K562 (cell line): Measurements from ENCODE around the gene KRT16. TPM values are rescaled to one million over a fixed set of nuclear protein-coding genes. Genes with fewer than 3 reads are reported as not detected.

ENCODE experiments used
- ATAC-seq: fragments of 200-7000 bp; cut with Tn5 transposase; 3 replicates; pipeline ENCODE4 v1.9.1; 2020; ENCODE audit warnings: moderate library complexity
- BruUV-seq: library from RNA; stranded (reverse); fragments of 400-500 nt; replicated peaks from 2 replicates; lab custom pipeline; 2021; lab: Mats Ljungman, UMichigan
- CTCF ChIA-PET: fragments of 300-600 bp; formaldehyde crosslinking; extraction: SDS; loops from one replicate; lab custom pipeline; 2021; ENCODE audit warnings: low intra/inter-chr PET ratio; lab: Yijun Ruan, JAX
- POLR2A ChIA-PET: fragments of 300-600, 350-650 bp; sonication (Branson Sonifier 250); formaldehyde crosslinking; extraction: SDS; loops from one replicate; lab custom pipeline; 2021; ENCODE audit warnings: antibody characterized with exemption, inconsistent platforms; lab: Yijun Ruan, JAX
- DNase-seq, 4 experiments: peaks; one replicate each; pipeline versions ENCODE4 v3.0.0 to v3.0.0-alpha.2; 2011 to 2018; ENCODE audit warnings: low spot score in 3 of 4, mixed read lengths in 3 of 4; ENCODE audit errors: extremely low read depth in 1 of 4
- FAIRE-seq: peaks from 2 replicates; lab custom pipeline; 2011; peaks lifted over from hg19 to GRCh38; lab: Jason Lieb, UNC
- H2AFZ ChIP-seq: 2 replicates; pipeline ENCODE4 v1.6.0; 2011; ENCODE audit warnings: low read depth, low read length, control low read depth, inconsistent platforms
- H3K27ac ChIP-seq: fragments of 200-600 bp; 3 replicates; pipeline ENCODE4 v1.8.0; 2011; ENCODE audit warnings: low read depth, mild to moderate bottlenecking, control low read depth, inconsistent platforms, low read length, moderate library complexity, mixed read lengths; ENCODE audit errors: extremely low read depth
- H3K27me3 ChIP-seq, 2 experiments: fragments of 300-600 bp in 1 of 2; 2 replicates in 1 of 2; 3 replicates in 1 of 2; pipeline versions ENCODE4 v1.6.0 to v1.8.0; 2011; ENCODE audit warnings: inconsistent platforms in 2 of 2, low read length in 2 of 2, mild to moderate bottlenecking in 1 of 2, mixed read lengths in 1 of 2, moderate library complexity in 1 of 2; ENCODE audit not compliant: control insufficient read depth in 2 of 2, insufficient read depth in 2 of 2
- H3K36me3 ChIP-seq: fragments of 300-600 bp; 3 replicates; pipeline ENCODE4 v1.8.0; 2011; ENCODE audit warnings: mild to moderate bottlenecking, low read length, inconsistent platforms; ENCODE audit not compliant: control insufficient read depth, insufficient read depth
- H3K4me1 ChIP-seq, 2 experiments: fragments of 200-600 bp in 1 of 2; replicated peaks in 1 of 2; 2 replicates in 1 of 2; 3 replicates in 1 of 2; pipeline versions ENCODE4 v1.5.1 to v1.8.0; 2011; ENCODE audit warnings: inconsistent platforms in 2 of 2, low read length in 2 of 2, mild to moderate bottlenecking in 1 of 2, mixed read lengths in 1 of 2, moderate library complexity in 1 of 2; ENCODE audit not compliant: control insufficient read depth in 2 of 2, insufficient read depth in 2 of 2
- H3K4me2 ChIP-seq: 2 replicates; pipeline ENCODE4 v1.6.1; 2011; ENCODE audit warnings: low read length, control low read depth, inconsistent platforms, mixed read lengths; ENCODE audit not compliant: insufficient read depth
- H3K4me3 ChIP-seq: fragments of 200-600 bp; sonication (generic), shearing (Covaris generic); 2 replicates; pipeline ENCODE4 v1.5.1; 2016; ENCODE audit warnings: control low read depth, inconsistent platforms
- H3K79me2 ChIP-seq: fragments of 200-600 bp; 3 replicates; pipeline ENCODE4 v1.8.0; 2011; ENCODE audit warnings: low read length, inconsistent platforms; ENCODE audit not compliant: control insufficient read depth, insufficient read depth
- H3K9ac ChIP-seq, 2 experiments: 2 replicates each; pipeline versions ENCODE4 v1.6.0 to v1.6.1; 2011; ENCODE audit warnings: low read depth in 2 of 2, low read length in 2 of 2, control low read depth in 1 of 2, inconsistent platforms in 1 of 2, mild to moderate bottlenecking in 1 of 2, mixed read lengths in 1 of 2; ENCODE audit not compliant: insufficient read depth in 1 of 2
- H3K9me1 ChIP-seq: one replicate; pipeline ENCODE4 v1.6.0; 2011; ENCODE audit warnings: inconsistent platforms, mild to moderate bottlenecking, low read length, moderate library complexity; ENCODE audit not compliant: control insufficient read depth, insufficient read depth
- H3K9me3 ChIP-seq: replicated peaks from 2 replicates; pipeline ENCODE4 v1.5.1; 2011; ENCODE audit warnings: low read depth, low read length, inconsistent platforms; ENCODE audit not compliant: control insufficient read depth, insufficient read depth
- H4K20me1 ChIP-seq: replicated peaks from 2 replicates; pipeline ENCODE4 v1.6.1; 2011; ENCODE audit warnings: low read length, inconsistent platforms, mixed read lengths; ENCODE audit not compliant: control insufficient read depth, insufficient read depth
- CBFA2T2 ChIP-seq: fragments of 450-650 bp; conservative IDR thresholded peaks from 2 replicates; pipeline ENCODE4 v1.6.1; 2017; ENCODE audit warnings: mild to moderate bottlenecking
- EGR1 ChIP-seq: fragments of 450-650 bp; conservative IDR thresholded peaks from 2 replicates; pipeline ENCODE4 v1.6.1; 2017; ENCODE audit warnings: mild to moderate bottlenecking
- HBP1 ChIP-seq: fragments of 450-650 bp; formaldehyde crosslinking; IDR thresholded peaks from 2 replicates; pipeline ENCODE4 v1.4.0; 2022; ENCODE audit warnings: missing genetic modification characterization
- KAT8 ChIP-seq: fragments of 450-650 bp; IDR thresholded peaks from 2 replicates; pipeline ENCODE4 v1.6.1; 2016; ENCODE audit warnings: low read depth, mild to moderate bottlenecking
- KHSRP ChIP-seq: fragments of 450-650 bp; IDR thresholded peaks from 2 replicates; pipeline ENCODE4 v1.6.1; 2017
- NFE2L1 ChIP-seq: fragments of 450-650 bp; IDR thresholded peaks from 2 replicates; pipeline ENCODE4 v1.6.1; 2016; ENCODE audit warnings: missing genetic modification characterization, low read depth, mild to moderate bottlenecking, missing compliant biosample characterization, moderate library complexity, borderline replicate concordance
- PHF20 ChIP-seq: fragments of 450-650 bp; IDR thresholded peaks from 2 replicates; pipeline ENCODE4 v1.6.1; 2018; ENCODE audit not compliant: partially characterized antibody
- SRSF9 ChIP-seq: fragments of 200-400 bp; formaldehyde crosslinking; IDR thresholded peaks from 2 replicates; pipeline ENCODE4 v1.6.1; 2017; ENCODE audit warnings: low read depth, low read length, borderline replicate concordance
- WGBS: fragments of 100-300 bp; shearing (Covaris generic); methylation state at CpG from one replicate; pipeline ENCODE4 v1.1.6; 2016; ENCODE audit warnings: low coverage, mixed read lengths; ENCODE audit not compliant: insufficient coverage; ENCODE audit errors: missing lambda C conversion rate; 5-methylcytosine and 5-hydroxymethylcytosine counted together
- in situ Hi-C: fragments of 300-500 bp; cut with MboI; formaldehyde crosslinking; loops from 4 replicates; pipeline ENCODE4 v1.15.0; 2018; ENCODE audit warnings: inconsistent platforms, mixed read lengths
- intact Hi-C: fragments of 100-400 bp; cut with micrococcal nuclease; formaldehyde crosslinking; loops from 2 replicates; pipeline ENCODE4 v1.14.2; 2022
- polyA plus RNA-seq, 8 experiments: library from polyadenylated mRNA; depleted of rRNA in 4 of 8; stranded (reverse) in 5 of 8; unstranded in 3 of 8; fragments of >200 nt; fragmentation: Nextera tagmentation in 2 of 8; fragmentation: Illumina TruSeq in 1 of 8; extraction: Ambion mirVana in 2 of 8; extraction: Trizol in 1 of 8; gene quantifications; 2 replicates each; pipeline versions ENCODE4 v1.2.1 to v1.2.3, GENCODE V29; 2011 to 2014; ENCODE audit warnings: inconsistent platforms in 1 of 8, missing spikeins in 1 of 8
- total RNA-seq, 7 experiments: library from RNA; depleted of rRNA in 6 of 7; stranded (reverse); fragments of >200 nt in 6 of 7; fragmentation: Illumina TruSeq in 2 of 7; extraction: Trizol in 2 of 7; gene quantifications; 2 replicates each; pipeline versions ENCODE4 v1.2.1 to v1.2.3, GENCODE V29; 2011 to 2021; ENCODE audit warnings: low replicate concordance in 1 of 7
- TF ChIP-seq, protein P1 (sequence below), 3 experiments: fragments of 200-800 bp in 1 of 3; sonication (Bioruptor generic) in 1 of 3; sonication (generic) in 1 of 3; formaldehyde crosslinking in 1 of 3; IDR thresholded peaks; 2 replicates each; pipeline versions ENCODE4 v1.6.1 to v1.8.0; 2016 to 2022; ENCODE audit warnings: mild to moderate bottlenecking in 2 of 3, missing compliant biosample characterization in 2 of 3, missing genetic modification characterization in 2 of 3, missing genetic modification reagents in 1 of 3
- TF ChIP-seq, protein P2 (sequence below): fragments of 450-650 bp; formaldehyde crosslinking; IDR thresholded peaks from 2 replicates; pipeline ENCODE4 v1.4.0; 2022; ENCODE audit warnings: missing genetic modification characterization

Gene KRT16
- total and polyA plus RNA-seq, 9 of the 15 experiments (the other 6 are each of a cell fraction or from before 2014, with no cell fraction given) = 0.04 TPM; not detected in 8

GRCh38 chr17:41633556-41634199 is 21.1 kb upstream of the KRT16 start:
- TF ChIP-seq KAT8 (no peak), EGR1 (peak; percentile 66), NFE2L1 (tag) (no peak), CBFA2T2 (0 out of 2 replicates have a peak, but pooled peaks have one; percentile 3), SRSF9 (no peak), KHSRP (no peak), HBP1 (CRISPR knock-in tag) (peak; percentile 25; the same call in 1 of the 2 replicates), PHF20 (peak; percentile 77)
- TF ChIP-seq, protein P1, sequence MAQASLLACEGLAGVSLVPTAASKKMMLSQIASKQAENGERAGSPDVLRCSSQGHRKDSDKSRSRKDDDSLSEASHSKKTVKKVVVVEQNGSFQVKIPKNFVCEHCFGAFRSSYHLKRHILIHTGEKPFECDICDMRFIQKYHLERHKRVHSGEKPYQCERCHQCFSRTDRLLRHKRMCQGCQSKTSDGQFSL (CRISPR knock-in tag; IDR thresholded peaks at IDR 0.05) = 0 out of 2 replicates have a peak, but pooled peaks have one; percentile 30
- TF ChIP-seq, protein P1 (tag; IDR thresholded peaks at IDR 0.05) = no peak
- TF ChIP-seq, protein P2, sequence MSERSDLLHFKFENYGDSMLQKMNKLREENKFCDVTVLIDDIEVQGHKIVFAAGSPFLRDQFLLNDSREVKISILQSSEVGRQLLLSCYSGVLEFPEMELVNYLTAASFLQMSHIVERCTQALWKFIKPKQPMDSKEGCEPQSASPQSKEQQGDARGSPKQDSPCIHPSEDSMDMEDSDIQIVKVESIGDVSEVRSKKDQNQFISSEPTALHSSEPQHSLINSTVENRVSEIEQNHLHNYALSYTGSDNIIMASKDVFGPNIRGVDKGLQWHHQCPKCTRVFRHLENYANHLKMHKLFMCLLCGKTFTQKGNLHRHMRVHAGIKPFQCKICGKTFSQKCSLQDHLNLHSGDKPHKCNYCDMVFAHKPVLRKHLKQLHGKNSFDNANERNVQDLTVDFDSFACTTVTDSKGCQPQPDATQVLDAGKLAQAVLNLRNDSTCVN (CRISPR knock-in tag) = peak; percentile 75; the same call in 1 of the 2 replicates
- in situ Hi-C loops (no loop called here), intact Hi-C loops (no loop called here)
- no peak overlapping the region for H3K27ac ChIP-seq
- H3K9me1 ChIP-seq = no peaks in the 10 kb centered on the region
- ChIA-PET POLR2A (interaction anchor here (0.6 to 2.0 kb wide), 4 partner anchors 55 to 1864 kb away, joined by 3 to 6 read pairs (median 3); partner anchors contain the start of gene EIF1), CTCF (no interaction called here)
- H3K4me1 ChIP-seq = peaks cover 3 to 28% of the 10 kb centered on the region in 2 experiments; a peak in 3 of 5 replicates
- H3K4me3 ChIP-seq = no peak overlapping the region
- ATAC-seq = peak; percentile 42
- no peak overlapping the region for H3K9ac ChIP-seq
- no peaks in the 10 kb centered on the region for H3K36me3 ChIP-seq
- H3K79me2 ChIP-seq = no peaks in the 10 kb centered on the region
- no peak overlapping the region for H3K4me2 ChIP-seq
- H3K9me3 ChIP-seq = no peaks in the 10 kb centered on the region
- no peak for DNase-seq
- H4K20me1 ChIP-seq = peaks cover 5% of the 10 kb centered on the region; the same call in 1 of the 2 replicates
- WGBS = 25% methylated on average over 14 of the region's 14 CpGs
- FAIRE-seq = peak; percentile 96
- no peak overlapping the region for H2AFZ ChIP-seq
- H3K27me3 ChIP-seq = no peaks in the 10 kb centered on the region
- BruUV-seq = no TSS peak
